Measurements from ENCODE around the gene PDK2.
"Not testable (repeated sequence)": the region's sequence is repeated elsewhere in the genome, so short reads cannot be mapped to it uniquely, and the experiment has no call there.

Gene PDK2

DNA sequence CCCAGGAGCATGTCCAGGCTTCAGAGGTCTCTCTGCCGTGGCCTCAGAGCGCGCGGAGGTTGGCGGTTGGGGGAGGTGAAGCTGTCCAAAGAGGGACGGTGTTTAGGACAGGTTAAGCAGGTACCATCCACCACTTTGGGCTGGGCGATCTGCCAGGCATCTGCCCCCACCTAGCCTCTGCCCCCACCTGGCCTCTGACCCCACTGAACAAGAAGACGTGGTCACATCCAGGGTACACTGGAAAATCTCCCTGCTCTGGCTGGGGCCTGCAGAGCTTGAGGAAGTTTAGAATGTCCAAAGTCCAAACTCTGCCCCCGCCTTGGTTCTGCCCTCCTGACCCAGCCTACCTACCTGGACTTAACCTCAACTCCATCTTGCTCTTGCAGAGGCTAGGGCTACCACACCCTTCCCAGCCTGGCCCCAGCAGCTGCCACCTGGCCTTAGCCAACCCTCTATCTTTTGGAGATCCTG lies 37.6 kb upstream of the PDK2 start:
- H3K4me3 ChIP-seq: peak overlapping the region; percentile 97
- TF ChIP-seq, protein P1, sequence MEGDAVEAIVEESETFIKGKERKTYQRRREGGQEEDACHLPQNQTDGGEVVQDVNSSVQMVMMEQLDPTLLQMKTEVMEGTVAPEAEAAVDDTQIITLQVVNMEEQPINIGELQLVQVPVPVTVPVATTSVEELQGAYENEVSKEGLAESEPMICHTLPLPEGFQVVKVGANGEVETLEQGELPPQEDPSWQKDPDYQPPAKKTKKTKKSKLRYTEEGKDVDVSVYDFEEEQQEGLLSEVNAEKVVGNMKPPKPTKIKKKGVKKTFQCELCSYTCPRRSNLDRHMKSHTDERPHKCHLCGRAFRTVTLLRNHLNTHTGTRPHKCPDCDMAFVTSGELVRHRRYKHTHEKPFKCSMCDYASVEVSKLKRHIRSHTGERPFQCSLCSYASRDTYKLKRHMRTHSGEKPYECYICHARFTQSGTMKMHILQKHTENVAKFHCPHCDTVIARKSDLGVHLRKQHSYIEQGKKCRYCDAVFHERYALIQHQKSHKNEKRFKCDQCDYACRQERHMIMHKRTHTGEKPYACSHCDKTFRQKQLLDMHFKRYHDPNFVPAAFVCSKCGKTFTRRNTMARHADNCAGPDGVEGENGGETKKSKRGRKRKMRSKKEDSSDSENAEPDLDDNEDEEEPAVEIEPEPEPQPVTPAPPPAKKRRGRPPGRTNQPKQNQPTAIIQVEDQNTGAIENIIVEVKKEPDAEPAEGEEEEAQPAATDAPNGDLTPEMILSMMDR (IDR thresholded peaks at IDR 0.05): no peak
- DNase-seq (ENCODE audit: low spot score): no peak
- H3K27ac ChIP-seq: peak overlapping the region; percentile 95 to 99

- Histone ChIP-seq H3K4me3 (peak overlapping the region; percentile 97), H3K27ac (peak overlapping the region; percentile 95 to 99)
- TF ChIP-seq, protein P1 (IDR thresholded peaks at IDR 0.05): no peak
- DNase-seq (ENCODE audit: low spot score): no peak
Measured at GRCh38 chr17:50058296-50058953, 36.7 kb upstream of the PDK2 start.

DNA sequence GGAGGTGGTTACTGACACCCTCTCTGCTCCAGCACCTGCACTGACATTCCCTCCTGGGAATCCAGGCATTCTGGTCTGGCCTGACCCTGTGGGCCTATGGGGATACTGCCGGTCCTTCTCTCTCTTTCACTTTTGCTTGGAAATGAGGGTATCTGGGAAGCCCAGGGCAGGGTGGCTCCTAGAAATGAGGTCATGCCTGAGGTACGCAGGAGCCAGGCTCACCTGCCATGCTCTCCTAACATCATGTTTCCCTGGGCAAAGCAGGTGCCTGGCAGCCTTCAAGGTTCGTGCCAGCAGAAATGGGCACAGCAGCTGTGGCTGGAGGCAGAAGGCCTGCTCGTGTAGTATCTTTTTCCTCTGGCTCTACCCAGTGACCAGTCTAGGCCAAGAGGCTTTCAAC lies 35.9 kb upstream of the PDK2 start:
- TF ChIP-seq, protein P1 (IDR thresholded peaks at IDR 0.05): no peak
- DNase-seq (ENCODE audit: low spot score): no peak
- peak overlapping the region; percentile 95 to 99 for H3K27ac ChIP-seq
- peak overlapping the region; percentile 97 for H3K4me3 ChIP-seq

DNA sequence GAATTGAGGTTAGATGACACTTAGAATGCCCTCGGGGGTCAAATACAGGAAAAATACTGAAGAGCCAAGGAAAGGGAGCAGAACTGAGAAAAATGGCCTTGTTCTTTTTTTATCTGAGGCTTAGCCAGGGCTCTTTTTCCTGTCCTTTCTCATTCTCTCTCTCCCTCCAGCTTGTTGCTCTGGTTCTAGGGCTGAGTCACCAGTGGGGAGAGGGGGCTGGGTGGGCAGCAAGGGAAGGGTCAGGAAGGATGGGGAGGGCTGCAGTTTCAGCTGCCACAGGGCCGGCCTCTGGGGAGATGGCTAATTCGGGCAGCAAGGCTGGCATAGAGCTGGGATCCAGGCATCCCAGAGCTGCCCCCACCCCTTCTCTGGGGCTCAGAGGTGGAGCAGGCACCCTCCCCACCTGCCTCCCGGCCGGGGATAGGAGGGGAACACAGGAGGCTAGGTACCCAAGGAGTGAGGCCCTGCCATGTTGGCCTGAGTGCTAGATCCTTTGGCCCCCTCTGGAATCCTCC lies 35.3 kb upstream of the PDK2 start:
- TF ChIP-seq, protein P1 (IDR thresholded peaks at IDR 0.05): no peak
- H3K27ac ChIP-seq: peak overlapping the region; percentile 95 to 99
- DNase-seq (ENCODE audit: low spot score): peak; percentile 93
- peak overlapping the region; percentile 55 for H3K4me3 ChIP-seq

DNA sequence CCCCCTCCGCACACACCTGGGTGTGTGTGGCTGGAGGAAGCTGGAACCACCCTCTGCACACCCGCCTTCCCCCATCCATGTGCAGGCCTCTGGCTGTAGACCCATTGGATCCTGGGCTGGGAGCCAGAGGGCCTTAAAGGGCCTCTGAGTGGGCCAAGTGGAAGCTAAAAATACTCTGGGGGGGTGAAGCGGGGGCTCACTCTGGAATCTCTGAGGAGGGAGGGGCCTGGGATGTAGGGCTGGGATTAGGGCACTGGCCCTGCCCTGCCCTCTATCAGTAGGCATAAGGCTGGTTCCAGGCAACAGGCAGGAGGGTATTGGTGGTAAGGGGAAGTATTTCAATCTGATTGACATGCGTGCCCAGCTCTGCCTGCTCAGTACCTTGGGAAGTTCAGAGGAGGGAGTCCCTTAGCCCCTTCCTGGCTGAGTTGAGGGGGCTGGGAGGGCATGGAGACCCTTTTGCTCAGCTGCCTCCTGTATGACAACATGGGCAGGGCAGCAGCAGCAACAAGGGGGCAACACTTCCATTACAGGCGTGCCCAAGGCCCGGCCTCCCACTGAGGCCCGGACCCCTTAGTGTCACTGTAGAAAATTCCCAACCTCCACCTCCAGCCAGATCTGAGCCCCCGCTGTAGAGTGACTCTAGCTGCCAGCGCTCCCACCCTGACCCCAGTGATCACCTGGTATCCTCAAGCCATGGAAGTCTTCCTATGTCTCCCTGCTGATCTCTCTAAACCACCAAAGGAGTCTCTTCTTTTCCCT lies 34.0 kb upstream of the PDK2 start:
- TF ChIP-seq, protein P1 (IDR thresholded peaks at IDR 0.05): no peak
- Histone ChIP-seq H3K27ac (peak overlapping the region; percentile 95 to 99), H3K4me3 (peak overlapping the region; percentile 58)
- peak; percentile 93 for DNase-seq (ENCODE audit: low spot score)

DNA sequence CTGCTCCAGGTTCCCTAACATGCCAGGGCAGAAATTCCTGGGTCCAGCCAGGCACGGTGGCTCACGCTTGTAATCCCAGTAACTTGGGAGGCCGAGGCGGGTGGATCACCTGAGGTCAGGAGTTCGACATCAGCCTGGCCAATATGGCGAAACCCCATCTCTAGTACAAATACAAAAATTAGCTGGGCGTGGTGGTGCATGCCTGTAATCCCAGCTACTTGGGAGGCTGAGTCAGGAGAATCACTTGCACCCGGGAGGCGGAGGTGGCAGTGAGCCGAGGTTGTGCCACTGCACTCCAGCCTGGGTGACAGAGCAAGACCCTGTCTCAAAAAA lies 33.5 kb upstream of the PDK2 start:
- not testable (repeated sequence) for DNase-seq (ENCODE audit: low spot score); H3K4me3 ChIP-seq
- H3K27ac ChIP-seq: peak overlapping the region; percentile 81 to 99

DNA sequence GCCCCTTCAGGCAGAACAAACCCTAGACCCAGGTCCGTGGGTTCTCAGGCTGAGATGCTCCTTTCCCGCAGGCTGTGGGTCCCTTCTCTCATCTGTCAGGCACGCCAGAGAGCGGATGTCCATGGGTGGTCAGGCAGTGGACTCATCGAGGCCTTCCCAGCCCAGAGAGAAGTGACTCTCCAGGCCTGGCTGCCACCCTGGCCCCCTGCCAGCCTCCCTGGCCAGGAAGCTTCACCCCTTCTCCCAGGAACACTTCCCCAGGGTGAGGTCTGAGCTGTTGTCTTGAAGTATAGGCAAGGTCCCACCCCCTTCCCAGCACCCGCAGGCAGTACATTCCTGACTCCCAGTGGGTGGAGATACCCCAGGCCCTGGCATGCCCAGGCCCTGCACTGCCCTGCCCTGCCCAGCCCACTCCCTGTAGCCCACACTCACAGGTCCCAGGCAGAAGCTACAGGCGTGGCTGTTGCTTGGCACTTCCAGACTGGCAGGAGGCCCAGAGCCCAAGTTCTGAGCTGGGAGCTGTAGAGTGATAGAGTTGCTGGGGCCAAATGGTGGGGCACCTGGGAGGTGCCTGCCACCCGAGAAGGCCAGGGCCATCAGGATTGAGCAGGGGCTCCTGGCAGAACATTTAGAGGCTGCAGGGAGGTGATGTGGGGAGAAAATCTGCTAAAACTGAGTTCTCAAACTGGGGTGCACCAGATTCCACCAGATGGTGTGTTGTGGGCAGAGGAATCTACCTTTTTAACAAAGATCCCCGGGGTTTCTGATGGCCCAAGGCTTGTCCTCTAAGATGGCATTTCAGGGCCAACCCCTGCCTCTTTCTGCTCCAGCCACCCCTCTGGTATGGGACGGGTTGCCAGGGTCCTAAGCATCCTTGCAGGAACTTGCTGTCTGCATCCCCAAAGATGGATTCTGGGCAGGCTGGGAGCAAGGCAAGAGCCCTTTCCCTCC lies 32.6 kb upstream of the PDK2 start:
- peak; percentile 95 for DNase-seq (ENCODE audit: low spot score)
- TF ChIP-seq, protein P1 (IDR thresholded peaks at IDR 0.05): no peak
- peak overlapping the region; percentile 27 for H3K4me3 ChIP-seq
- H3K27ac ChIP-seq: peak overlapping the region; percentile 81 to 99

Data from coronary artery (tissue), 2 donors.